ENCODE results near the gene CD83. TPM values are rescaled to one million over a fixed set of nuclear protein-coding genes. Genes with fewer than 3 reads are reported as not detected.

Gene CD83
- total and polyA plus RNA-seq, 12 donors = 4.0 to 245 (median 8.5) TPM

GRCh38 chr6:14102383-14102782 is 15.2 kb upstream of the CD83 start:
- no peaks in the 10 kb centered on the region for H3K27me3 ChIP-seq
- H3K4me1 ChIP-seq (replicated peaks in 1 of 2) = no peaks in the 10 kb centered on the region
- DNase-seq = no peak
- no peak overlapping the region for H3K4me3 ChIP-seq
- intact Hi-C loops (cut with DNase I) = no loop called here
- no peak overlapping the region for H3K27ac ChIP-seq
- no peak for TF ChIP-seq POLR2A (IDR thresholded peaks at IDR 0.05)
- TF ChIP-seq CTCF (IDR thresholded peaks at IDR 0.05) = no peak
- no peaks in the 10 kb centered on the region for H3K36me3 ChIP-seq (replicated peaks in 1 of 2)
- H3K9me3 ChIP-seq (replicated peaks in 1 of 3) = peaks cover 0 to 3% (median 0%) of the 10 kb centered on the region in 3 donors
- 81 to 93% (median 89%) methylated on average over 3 of the region's 3 CpGs for WGBS, 4 donors

GRCh38 chr6:14105547-14105946 is 12.0 kb upstream of the CD83 start:
- H3K36me3 ChIP-seq (replicated peaks in 1 of 2) = no peaks in the 10 kb centered on the region
- no peak overlapping the region for H3K4me3 ChIP-seq
- H3K9me3 ChIP-seq (replicated peaks in 1 of 3) = peaks cover 0 to 3% (median 0%) of the 10 kb centered on the region in 3 donors
- TF ChIP-seq CTCF (IDR thresholded peaks at IDR 0.05) = no peak
- no peak for TF ChIP-seq POLR2A (IDR thresholded peaks at IDR 0.05)
- no peak for DNase-seq
- intact Hi-C loops (cut with DNase I) = no loop called here
- no peaks in the 10 kb centered on the region for H3K4me1 ChIP-seq (replicated peaks in 1 of 2)
- no peak overlapping the region for H3K27ac ChIP-seq
- 56 to 87% (median 77%) methylated on average over 1 of the region's 1 CpG for WGBS, 4 donors
- H3K27me3 ChIP-seq = no peaks in the 10 kb centered on the region

GRCh38 chr6:14107000-14107399 is 10.6 kb upstream of the CD83 start:
- Histone ChIP-seq H3K27ac (no peak overlapping the region), H3K9me3 (replicated peaks in 1 of 3) (peaks cover 0 to 3% (median 0%) of the 10 kb centered on the region in 3 donors), H3K36me3 (replicated peaks in 1 of 2) (no peaks in the 10 kb centered on the region), H3K27me3 (no peaks in the 10 kb centered on the region), H3K4me3 (no peak overlapping the region), H3K4me1 (replicated peaks in 1 of 2) (no peaks in the 10 kb centered on the region)
- TF ChIP-seq POLR2A (IDR thresholded peaks at IDR 0.05) = no peak
- TF ChIP-seq CTCF (IDR thresholded peaks at IDR 0.05) = no peak
- intact Hi-C loops (cut with DNase I) = no loop called here
- no peak for DNase-seq

GRCh38 chr6:14107711-14108494 is 9.7 kb upstream of the CD83 start:
- peaks cover 0 to 3% (median 0%) of the 10 kb centered on the region in 3 donors for H3K9me3 ChIP-seq (replicated peaks in 1 of 3)
- H3K27me3 ChIP-seq = no peaks in the 10 kb centered on the region
- DNase-seq = no peak
- intact Hi-C loops (cut with DNase I) = no loop called here
- 87 to 90% (median 90%) methylated on average over 5 of the region's 5 CpGs for WGBS, 4 donors
- no peak overlapping the region for H3K4me3 ChIP-seq
- no peak overlapping the region for H3K27ac ChIP-seq
- H3K4me1 ChIP-seq (replicated peaks in 1 of 2) = no peaks in the 10 kb centered on the region
- no peaks in the 10 kb centered on the region for H3K36me3 ChIP-seq (replicated peaks in 1 of 2)
- TF ChIP-seq CTCF (IDR thresholded peaks at IDR 0.05) (no peak), POLR2A (IDR thresholded peaks at IDR 0.05) (no peak)
